ENCODE data around the gene ZNF385D. TPM values are rescaled to one million over a fixed set of nuclear protein-coding genes. Genes with fewer than 3 reads are reported as not detected.

ZNF385D gene
- polyA plus RNA-seq, 1 of the 3 experiments (the other 2 are of a cell fraction): 1.8 TPM

DNA sequence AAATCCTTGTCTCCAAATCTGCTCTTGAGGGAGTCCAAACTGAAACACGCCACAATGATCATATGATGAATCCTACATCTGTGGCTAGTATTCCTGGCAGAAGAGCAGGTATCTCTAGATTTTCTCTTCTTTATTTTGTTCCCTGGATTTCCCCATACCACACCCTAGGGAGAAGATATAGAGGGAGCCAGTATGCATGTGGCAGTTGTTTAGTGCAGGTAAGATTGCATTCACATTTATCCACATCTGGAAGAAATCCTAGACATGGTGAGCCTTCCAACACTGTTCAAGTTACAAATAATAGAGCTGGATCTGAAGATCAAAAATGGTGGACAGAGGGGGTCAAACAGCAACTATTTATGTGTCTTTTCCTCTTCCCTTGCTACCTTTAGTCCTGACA lies 316.7 kb downstream of the ZNF385D start:
- H3K4me3 ChIP-seq (ENCODE audit: low read depth in 2 of 2, low read length in 1 of 2): no peak overlapping the region
- H3K4me2 ChIP-seq: no peak overlapping the region
- H3K27me3 ChIP-seq (ENCODE audit: insufficient read depth): no peaks in the 10 kb centered on the region
- ChIA-PET POLR2A (no interaction called here), CTCF (interaction anchor here (0.9 to 1.3 kb wide), 3 partner anchors 9 to 50 kb away, joined by 3 read pairs; no protein-coding TSS in a partner anchor)
- H3K79me2 ChIP-seq (ENCODE audit: insufficient read depth): no peaks in the 10 kb centered on the region
- no peaks in the 10 kb centered on the region for H3F3A ChIP-seq (replicated peaks; ENCODE audit: insufficient read depth)
- H4K20me1 ChIP-seq (ENCODE audit: insufficient read depth): no peaks in the 10 kb centered on the region
- H3K27ac ChIP-seq (ENCODE audit: low read depth in 2 of 2, low read length in 1 of 2): no peak overlapping the region
- no peaks in the 10 kb centered on the region for H3K9me2 ChIP-seq
- WGBS (ENCODE audit: low lambda C conversion rate): 88% methylated on average over 1 of the region's 1 CpG
- no peaks in the 10 kb centered on the region for H3K36me3 ChIP-seq (replicated peaks in 1 of 2; ENCODE audit: control insufficient read depth in 1 of 2, insufficient read depth in 2 of 2, low read length in 1 of 2)
- H3K9me3 ChIP-seq: no peaks in the 10 kb centered on the region
- TF ChIP-seq SIN3A (IDR thresholded peaks at IDR 0.05; ENCODE audit: borderline replicate concordance, low read depth, low read length): no peak
- no peak for TF ChIP-seq TEAD4 (IDR thresholded peaks at IDR 0.05; ENCODE audit: borderline replicate concordance, insufficient read depth)
- no peak for TF ChIP-seq CHD2 (IDR thresholded peaks at IDR 0.05; ENCODE audit: low read length, partially characterized antibody)
- no peak for TF ChIP-seq TCF12 (IDR thresholded peaks at IDR 0.05)
- no peak for TF ChIP-seq ELF1 (IDR thresholded peaks at IDR 0.05)
- TF ChIP-seq SMC3 (IDR thresholded peaks at IDR 0.05; ENCODE audit: low read depth, low read length): no peak
- TF ChIP-seq, protein P1, sequence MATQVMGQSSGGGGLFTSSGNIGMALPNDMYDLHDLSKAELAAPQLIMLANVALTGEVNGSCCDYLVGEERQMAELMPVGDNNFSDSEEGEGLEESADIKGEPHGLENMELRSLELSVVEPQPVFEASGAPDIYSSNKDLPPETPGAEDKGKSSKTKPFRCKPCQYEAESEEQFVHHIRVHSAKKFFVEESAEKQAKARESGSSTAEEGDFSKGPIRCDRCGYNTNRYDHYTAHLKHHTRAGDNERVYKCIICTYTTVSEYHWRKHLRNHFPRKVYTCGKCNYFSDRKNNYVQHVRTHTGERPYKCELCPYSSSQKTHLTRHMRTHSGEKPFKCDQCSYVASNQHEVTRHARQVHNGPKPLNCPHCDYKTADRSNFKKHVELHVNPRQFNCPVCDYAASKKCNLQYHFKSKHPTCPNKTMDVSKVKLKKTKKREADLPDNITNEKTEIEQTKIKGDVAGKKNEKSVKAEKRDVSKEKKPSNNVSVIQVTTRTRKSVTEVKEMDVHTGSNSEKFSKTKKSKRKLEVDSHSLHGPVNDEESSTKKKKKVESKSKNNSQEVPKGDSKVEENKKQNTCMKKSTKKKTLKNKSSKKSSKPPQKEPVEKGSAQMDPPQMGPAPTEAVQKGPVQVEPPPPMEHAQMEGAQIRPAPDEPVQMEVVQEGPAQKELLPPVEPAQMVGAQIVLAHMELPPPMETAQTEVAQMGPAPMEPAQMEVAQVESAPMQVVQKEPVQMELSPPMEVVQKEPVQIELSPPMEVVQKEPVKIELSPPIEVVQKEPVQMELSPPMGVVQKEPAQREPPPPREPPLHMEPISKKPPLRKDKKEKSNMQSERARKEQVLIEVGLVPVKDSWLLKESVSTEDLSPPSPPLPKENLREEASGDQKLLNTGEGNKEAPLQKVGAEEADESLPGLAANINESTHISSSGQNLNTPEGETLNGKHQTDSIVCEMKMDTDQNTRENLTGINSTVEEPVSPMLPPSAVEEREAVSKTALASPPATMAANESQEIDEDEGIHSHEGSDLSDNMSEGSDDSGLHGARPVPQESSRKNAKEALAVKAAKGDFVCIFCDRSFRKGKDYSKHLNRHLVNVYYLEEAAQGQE (IDR thresholded peaks at IDR 0.05; ENCODE audit: low read depth, low read length): no peak
- TF ChIP-seq EP300 (IDR thresholded peaks at IDR 0.05; ENCODE audit: borderline replicate concordance in 1 of 2, low read depth in 1 of 2, low read length in 1 of 2): no peak
- TF ChIP-seq MXI1 (IDR thresholded peaks at IDR 0.05; ENCODE audit: low read depth, low read length): no peak
- no peak for TF ChIP-seq NRF1 (IDR thresholded peaks at IDR 0.05; ENCODE audit: low read depth, low read length)
- no peak for TF ChIP-seq RCOR1 (IDR thresholded peaks at IDR 0.05; ENCODE audit: low read length)
- no peak for TF ChIP-seq TAF1 (IDR thresholded peaks at IDR 0.05; ENCODE audit: borderline replicate concordance, low read depth, low read length)
- no peak for TF ChIP-seq FOSL2 (IDR thresholded peaks at IDR 0.05; ENCODE audit: borderline replicate concordance, low read depth)
- TF ChIP-seq YY1 (IDR thresholded peaks at IDR 0.05; ENCODE audit: low read depth): no peak
- TF ChIP-seq, protein P2, sequence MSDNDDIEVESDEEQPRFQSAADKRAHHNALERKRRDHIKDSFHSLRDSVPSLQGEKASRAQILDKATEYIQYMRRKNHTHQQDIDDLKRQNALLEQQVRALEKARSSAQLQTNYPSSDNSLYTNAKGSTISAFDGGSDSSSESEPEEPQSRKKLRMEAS (IDR thresholded peaks at IDR 0.05; ENCODE audit: low read depth): no peak
- DNase-seq: no peak
- peaks cover 0 to 2% of the 10 kb centered on the region in 2 experiments; a peak in 1 of 4 replicates for H3K4me1 ChIP-seq (ENCODE audit: control insufficient read depth in 1 of 2, insufficient read depth in 2 of 2, low read depth in 1 of 2, low read length in 1 of 2)
- no peak overlapping the region for H3K9ac ChIP-seq
- no peak overlapping the region for H2AFZ ChIP-seq (ENCODE audit: low read depth)

DNA sequence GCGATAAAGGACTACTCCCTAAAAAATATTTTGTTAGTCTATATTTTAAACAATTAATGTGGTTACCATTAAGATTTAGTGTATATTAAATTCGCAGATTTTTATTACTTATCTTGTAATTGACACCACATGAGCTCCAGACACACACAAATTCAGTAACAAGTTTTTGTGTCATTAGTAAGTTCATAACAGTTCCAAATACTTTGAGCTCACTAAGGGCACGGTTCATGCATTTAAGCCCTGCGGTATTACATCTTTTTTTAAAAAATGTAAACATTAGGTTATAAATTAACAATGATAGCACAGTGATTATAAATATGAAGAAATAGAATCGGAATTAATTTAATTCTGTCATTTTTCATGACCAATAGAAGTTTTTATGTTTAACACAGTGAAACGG lies 317.3 kb downstream of the ZNF385D start:
- H3K4me1 ChIP-seq (ENCODE audit: control insufficient read depth in 1 of 2, insufficient read depth in 2 of 2, low read depth in 1 of 2, low read length in 1 of 2): peaks cover 0 to 2% of the 10 kb centered on the region in 2 experiments; a peak in 1 of 4 replicates
- DNase-seq: no peak
- H3K4me3 ChIP-seq (ENCODE audit: low read depth in 2 of 2, low read length in 1 of 2): no peak overlapping the region
- no peaks in the 10 kb centered on the region for H3K36me3 ChIP-seq (replicated peaks in 1 of 2; ENCODE audit: control insufficient read depth in 1 of 2, insufficient read depth in 2 of 2, low read length in 1 of 2)
- H3K9me3 ChIP-seq: no peaks in the 10 kb centered on the region
- no peak overlapping the region for H2AFZ ChIP-seq (ENCODE audit: low read depth)
- CTCF ChIA-PET: no interaction called here
- no peaks in the 10 kb centered on the region for H3K79me2 ChIP-seq (ENCODE audit: insufficient read depth)
- POLR2A ChIA-PET: no interaction called here
- no peaks in the 10 kb centered on the region for H3K27me3 ChIP-seq (ENCODE audit: insufficient read depth)
- no peaks in the 10 kb centered on the region for H3K9me2 ChIP-seq
- no peak overlapping the region for H3K9ac ChIP-seq
- no peaks in the 10 kb centered on the region for H3F3A ChIP-seq (replicated peaks; ENCODE audit: insufficient read depth)
- H4K20me1 ChIP-seq (ENCODE audit: insufficient read depth): no peaks in the 10 kb centered on the region
- H3K27ac ChIP-seq (ENCODE audit: low read depth in 2 of 2, low read length in 1 of 2): no peak overlapping the region
- no peak overlapping the region for H3K4me2 ChIP-seq
- WGBS (ENCODE audit: low lambda C conversion rate): 78% methylated on average over 6 of the region's 6 CpGs
- TF ChIP-seq, protein P3, sequence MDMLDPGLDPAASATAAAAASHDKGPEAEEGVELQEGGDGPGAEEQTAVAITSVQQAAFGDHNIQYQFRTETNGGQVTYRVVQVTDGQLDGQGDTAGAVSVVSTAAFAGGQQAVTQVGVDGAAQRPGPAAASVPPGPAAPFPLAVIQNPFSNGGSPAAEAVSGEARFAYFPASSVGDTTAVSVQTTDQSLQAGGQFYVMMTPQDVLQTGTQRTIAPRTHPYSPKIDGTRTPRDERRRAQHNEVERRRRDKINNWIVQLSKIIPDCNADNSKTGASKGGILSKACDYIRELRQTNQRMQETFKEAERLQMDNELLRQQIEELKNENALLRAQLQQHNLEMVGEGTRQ (IDR thresholded peaks at IDR 0.05; ENCODE audit: borderline replicate concordance, low read depth, low read length): no peak
- no peak for TF ChIP-seq GABPA (IDR thresholded peaks at IDR 0.05; ENCODE audit: low read depth)
- TF ChIP-seq, protein P1 (IDR thresholded peaks at IDR 0.05; ENCODE audit: low read depth, low read length): no peak
- no peak for TF ChIP-seq GATA2 (CRISPR knock-in tag; IDR thresholded peaks at IDR 0.05)
- TF ChIP-seq FOXM1 (IDR thresholded peaks at IDR 0.05; ENCODE audit: low read depth): no peak
- TF ChIP-seq NRF1 (IDR thresholded peaks at IDR 0.05; ENCODE audit: low read depth, low read length): no peak
- TF ChIP-seq, protein P2 (IDR thresholded peaks at IDR 0.05; ENCODE audit: low read depth): no peak

All from SK-N-SH (cell line).